ENCODE measurements around the gene EYS.

Gene EYS

GRCh38 chr6:65285275-65285674, 421.8 kb downstream of the EYS start:
- Histone ChIP-seq H3K27me3 (ENCODE audit: insufficient read depth, insufficient read length) (no peaks in the 10 kb centered on the region), H3K4me1 (ENCODE audit: insufficient read depth, insufficient read length) (no peaks in the 10 kb centered on the region), H3K9me3 (ENCODE audit: insufficient read depth, low read length) (no peaks in the 10 kb centered on the region), H3K9ac (ENCODE audit: insufficient read length, low read depth) (no peak overlapping the region), H3K4me3 (ENCODE audit: insufficient read length, low read depth) (no peak overlapping the region), H3K36me3 (ENCODE audit: insufficient read depth, insufficient read length, low read length) (no peaks in the 10 kb centered on the region)
- no peak for DNase-seq (ENCODE audit: low read depth, low spot score)
- TF ChIP-seq ZNF274 (IDR thresholded peaks at IDR 0.05; ENCODE audit: low read depth, low read length) (no peak), YY1 (IDR thresholded peaks at IDR 0.05; ENCODE audit: insufficient read depth, insufficient read length) (no peak), SUZ12 (IDR thresholded peaks at IDR 0.05; ENCODE audit: extremely low read depth, insufficient read depth, insufficient read length) (no peak)

- no peaks in the 10 kb centered on the region for H3K27me3 ChIP-seq (ENCODE audit: insufficient read depth, insufficient read length)
- H3K4me1 ChIP-seq (ENCODE audit: insufficient read depth, insufficient read length), result no peaks in the 10 kb centered on the region
- no peaks in the 10 kb centered on the region for H3K9me3 ChIP-seq (ENCODE audit: insufficient read depth, low read length)
- H3K36me3 ChIP-seq (ENCODE audit: insufficient read depth, insufficient read length, low read length), result no peaks in the 10 kb centered on the region
- H3K4me3 ChIP-seq (ENCODE audit: insufficient read length, low read depth), result no peak overlapping the region
- no peak for DNase-seq (ENCODE audit: low read depth, low spot score)
- no peak overlapping the region for H3K9ac ChIP-seq (ENCODE audit: insufficient read length, low read depth)
- TF ChIP-seq ZNF274 (IDR thresholded peaks at IDR 0.05; ENCODE audit: low read depth, low read length) (no peak), SUZ12 (IDR thresholded peaks at IDR 0.05; ENCODE audit: extremely low read depth, insufficient read depth, insufficient read length) (no peak), YY1 (IDR thresholded peaks at IDR 0.05; ENCODE audit: insufficient read depth, insufficient read length) (no peak)
Measured at GRCh38 chr6:65280060-65280459, 427.0 kb downstream of the EYS start.

- no peaks in the 10 kb centered on the region for H3K9me3 ChIP-seq (ENCODE audit: insufficient read depth, low read length)
- H3K36me3 ChIP-seq (ENCODE audit: insufficient read depth, insufficient read length, low read length), result no peaks in the 10 kb centered on the region
- TF ChIP-seq SUZ12 (IDR thresholded peaks at IDR 0.05; ENCODE audit: extremely low read depth, insufficient read depth, insufficient read length) (no peak), YY1 (IDR thresholded peaks at IDR 0.05; ENCODE audit: insufficient read depth, insufficient read length) (no peak), ZNF274 (IDR thresholded peaks at IDR 0.05; ENCODE audit: low read depth, low read length) (no peak)
- H3K4me1 ChIP-seq (ENCODE audit: insufficient read depth, insufficient read length), result no peaks in the 10 kb centered on the region
- H3K9ac ChIP-seq (ENCODE audit: insufficient read length, low read depth), result no peak overlapping the region
- no peak for DNase-seq (ENCODE audit: low read depth, low spot score)
- no peaks in the 10 kb centered on the region for H3K27me3 ChIP-seq (ENCODE audit: insufficient read depth, insufficient read length)
- H3K4me3 ChIP-seq (ENCODE audit: insufficient read length, low read depth), result no peak overlapping the region
Measured at GRCh38 chr6:65262241-65262640, 444.8 kb downstream of the EYS start.

GRCh38 chr6:65259982-65260381, 447.0 kb downstream of the EYS start:
- H3K9me3 ChIP-seq (ENCODE audit: insufficient read depth, low read length), result no peaks in the 10 kb centered on the region
- H3K36me3 ChIP-seq (ENCODE audit: insufficient read depth, insufficient read length, low read length), result no peaks in the 10 kb centered on the region
- DNase-seq (ENCODE audit: low read depth, low spot score), result no peak
- H3K4me3 ChIP-seq (ENCODE audit: insufficient read length, low read depth), result no peak overlapping the region
- no peaks in the 10 kb centered on the region for H3K4me1 ChIP-seq (ENCODE audit: insufficient read depth, insufficient read length)
- no peaks in the 10 kb centered on the region for H3K27me3 ChIP-seq (ENCODE audit: insufficient read depth, insufficient read length)
- H3K9ac ChIP-seq (ENCODE audit: insufficient read length, low read depth), result no peak overlapping the region
- TF ChIP-seq ZNF274 (IDR thresholded peaks at IDR 0.05; ENCODE audit: low read depth, low read length) (no peak), YY1 (IDR thresholded peaks at IDR 0.05; ENCODE audit: insufficient read depth, insufficient read length) (no peak), SUZ12 (IDR thresholded peaks at IDR 0.05; ENCODE audit: extremely low read depth, insufficient read depth, insufficient read length) (no peak)

GRCh38 chr6:65259059-65259458, 448.0 kb downstream of the EYS start:
- Histone ChIP-seq H3K36me3 (ENCODE audit: insufficient read depth, insufficient read length, low read length) (no peaks in the 10 kb centered on the region), H3K4me3 (ENCODE audit: insufficient read length, low read depth) (no peak overlapping the region), H3K9me3 (ENCODE audit: insufficient read depth, low read length) (no peaks in the 10 kb centered on the region), H3K27me3 (ENCODE audit: insufficient read depth, insufficient read length) (no peaks in the 10 kb centered on the region), H3K4me1 (ENCODE audit: insufficient read depth, insufficient read length) (no peaks in the 10 kb centered on the region), H3K9ac (ENCODE audit: insufficient read length, low read depth) (no peak overlapping the region)
- DNase-seq (ENCODE audit: low read depth, low spot score), result no peak
- no peak for TF ChIP-seq ZNF274 (IDR thresholded peaks at IDR 0.05; ENCODE audit: low read depth, low read length)
- TF ChIP-seq SUZ12 (IDR thresholded peaks at IDR 0.05; ENCODE audit: extremely low read depth, insufficient read depth, insufficient read length), result no peak
- no peak for TF ChIP-seq YY1 (IDR thresholded peaks at IDR 0.05; ENCODE audit: insufficient read depth, insufficient read length)

GRCh38 chr6:65253041-65253440, 454.0 kb downstream of the EYS start:
- Histone ChIP-seq H3K9me3 (ENCODE audit: insufficient read depth, low read length) (no peaks in the 10 kb centered on the region), H3K4me3 (ENCODE audit: insufficient read length, low read depth) (no peak overlapping the region), H3K27me3 (ENCODE audit: insufficient read depth, insufficient read length) (no peaks in the 10 kb centered on the region), H3K4me1 (ENCODE audit: insufficient read depth, insufficient read length) (no peaks in the 10 kb centered on the region), H3K36me3 (ENCODE audit: insufficient read depth, insufficient read length, low read length) (no peaks in the 10 kb centered on the region), H3K9ac (ENCODE audit: insufficient read length, low read depth) (no peak overlapping the region)
- TF ChIP-seq YY1 (IDR thresholded peaks at IDR 0.05; ENCODE audit: insufficient read depth, insufficient read length), result no peak
- TF ChIP-seq SUZ12 (IDR thresholded peaks at IDR 0.05; ENCODE audit: extremely low read depth, insufficient read depth, insufficient read length), result no peak
- TF ChIP-seq ZNF274 (IDR thresholded peaks at IDR 0.05; ENCODE audit: low read depth, low read length), result no peak
- DNase-seq (ENCODE audit: low read depth, low spot score), result no peak

- no peak overlapping the region for H3K4me3 ChIP-seq (ENCODE audit: insufficient read length, low read depth)
- DNase-seq (ENCODE audit: low read depth, low spot score), result no peak
- no peaks in the 10 kb centered on the region for H3K27me3 ChIP-seq (ENCODE audit: insufficient read depth, insufficient read length)
- H3K4me1 ChIP-seq (ENCODE audit: insufficient read depth, insufficient read length), result no peaks in the 10 kb centered on the region
- no peaks in the 10 kb centered on the region for H3K9me3 ChIP-seq (ENCODE audit: insufficient read depth, low read length)
- H3K36me3 ChIP-seq (ENCODE audit: insufficient read depth, insufficient read length, low read length), result no peaks in the 10 kb centered on the region
- no peak for TF ChIP-seq YY1 (IDR thresholded peaks at IDR 0.05; ENCODE audit: insufficient read depth, insufficient read length)
- no peak for TF ChIP-seq ZNF274 (IDR thresholded peaks at IDR 0.05; ENCODE audit: low read depth, low read length)
- TF ChIP-seq SUZ12 (IDR thresholded peaks at IDR 0.05; ENCODE audit: extremely low read depth, insufficient read depth, insufficient read length), result no peak
- no peak overlapping the region for H3K9ac ChIP-seq (ENCODE audit: insufficient read length, low read depth)
Measured at GRCh38 chr6:65248101-65248610, 458.9 kb downstream of the EYS start.
